LNCaP clone FGC (cell line): ENCODE measurements around the gene NRXN3.

ENCODE experiments used
- DNase-seq: peaks from one replicate; pipeline ENCODE4 v3.0.0-alpha.2; 2011; ENCODE audit warnings: low read depth
- H3K4me3 ChIP-seq: 2 replicates; pipeline ENCODE4 v1.5.1; 2011; ENCODE audit warnings: mild to moderate bottlenecking, low read depth, low read length, control low read depth
- TF ChIP-seq, protein P1 (sequence below): IDR thresholded peaks from 2 replicates; pipeline ENCODE4 v1.5.1; 2012; ENCODE audit warnings: mild to moderate bottlenecking; ENCODE audit not compliant: control insufficient read depth, insufficient read depth; ENCODE audit errors: extremely low read depth

NRXN3 gene

DNA sequence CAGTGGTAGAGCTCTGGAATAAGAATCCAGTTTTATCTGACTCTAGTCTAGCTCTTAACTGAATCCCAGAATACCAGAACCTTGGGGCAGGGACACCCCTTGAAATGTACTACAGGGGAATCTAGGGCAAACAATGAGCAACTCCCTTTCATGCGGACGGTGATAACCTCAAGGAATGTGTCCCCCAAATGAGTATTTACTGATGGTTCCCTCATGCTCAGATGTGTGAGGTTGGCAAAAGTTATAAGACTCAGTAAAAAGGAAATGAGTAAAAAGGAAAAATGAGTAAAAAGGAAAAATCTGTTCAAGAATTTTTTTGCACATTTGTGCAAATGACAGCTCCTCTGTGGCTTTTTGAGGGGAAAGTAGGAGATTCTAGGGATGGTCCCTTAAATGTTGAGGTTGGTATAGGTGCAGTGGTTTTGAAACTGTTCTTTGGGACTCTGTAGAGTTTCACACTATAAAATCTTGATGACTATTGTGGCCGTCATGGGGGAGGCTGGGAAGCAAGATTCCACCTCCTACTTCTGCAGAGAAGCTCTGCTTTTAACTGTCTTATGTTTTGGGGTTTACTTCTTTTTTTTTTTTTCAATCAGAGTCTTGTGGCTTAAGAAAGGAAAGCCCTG, 58.6 kb downstream of the NRXN3 start:
- no peak overlapping the region for H3K4me3 ChIP-seq
- DNase-seq = no peak
- TF ChIP-seq, protein P1, sequence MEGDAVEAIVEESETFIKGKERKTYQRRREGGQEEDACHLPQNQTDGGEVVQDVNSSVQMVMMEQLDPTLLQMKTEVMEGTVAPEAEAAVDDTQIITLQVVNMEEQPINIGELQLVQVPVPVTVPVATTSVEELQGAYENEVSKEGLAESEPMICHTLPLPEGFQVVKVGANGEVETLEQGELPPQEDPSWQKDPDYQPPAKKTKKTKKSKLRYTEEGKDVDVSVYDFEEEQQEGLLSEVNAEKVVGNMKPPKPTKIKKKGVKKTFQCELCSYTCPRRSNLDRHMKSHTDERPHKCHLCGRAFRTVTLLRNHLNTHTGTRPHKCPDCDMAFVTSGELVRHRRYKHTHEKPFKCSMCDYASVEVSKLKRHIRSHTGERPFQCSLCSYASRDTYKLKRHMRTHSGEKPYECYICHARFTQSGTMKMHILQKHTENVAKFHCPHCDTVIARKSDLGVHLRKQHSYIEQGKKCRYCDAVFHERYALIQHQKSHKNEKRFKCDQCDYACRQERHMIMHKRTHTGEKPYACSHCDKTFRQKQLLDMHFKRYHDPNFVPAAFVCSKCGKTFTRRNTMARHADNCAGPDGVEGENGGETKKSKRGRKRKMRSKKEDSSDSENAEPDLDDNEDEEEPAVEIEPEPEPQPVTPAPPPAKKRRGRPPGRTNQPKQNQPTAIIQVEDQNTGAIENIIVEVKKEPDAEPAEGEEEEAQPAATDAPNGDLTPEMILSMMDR = no peak

DNA sequence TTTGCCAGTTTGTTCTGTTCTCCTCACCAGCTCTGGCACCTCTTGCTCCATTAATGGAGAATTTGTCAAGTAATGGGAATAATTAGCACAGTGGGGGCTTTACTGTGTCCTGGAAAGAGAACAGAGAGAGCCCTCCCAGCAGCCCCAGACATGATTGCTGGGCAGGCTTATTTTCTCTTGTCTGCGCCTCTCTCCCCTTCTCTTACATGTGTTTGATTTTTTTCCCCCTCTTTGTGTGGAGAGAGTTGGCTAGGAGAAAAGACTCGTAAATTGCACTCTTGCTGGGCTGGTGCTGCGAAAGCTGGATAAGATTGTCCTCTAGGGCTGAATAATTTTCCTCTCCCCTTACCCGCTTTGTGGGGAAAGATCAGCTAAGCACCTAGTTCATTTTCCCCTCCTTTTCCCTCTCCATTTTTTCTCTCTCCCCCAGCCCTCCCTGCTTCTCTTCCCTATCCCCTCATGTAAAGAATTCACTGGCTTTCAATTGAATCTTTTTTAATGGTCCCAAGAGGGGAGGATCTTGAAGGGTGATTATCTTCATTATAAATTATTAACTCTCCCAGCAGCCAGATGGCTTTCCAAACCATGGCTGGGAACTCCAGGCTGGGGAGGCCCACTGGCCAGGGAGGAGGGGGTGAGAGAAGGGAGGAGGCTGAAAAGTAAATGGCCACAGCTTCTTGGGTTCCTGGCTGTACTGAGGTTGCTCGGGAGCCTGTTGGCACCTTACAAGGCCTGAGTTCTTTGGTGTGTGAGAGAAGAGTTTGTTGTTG, 62.2 kb downstream of the NRXN3 start:
- DNase-seq = no peak
- TF ChIP-seq, protein P1 = no peak
- H3K4me3 ChIP-seq = no peak overlapping the region

DNA sequence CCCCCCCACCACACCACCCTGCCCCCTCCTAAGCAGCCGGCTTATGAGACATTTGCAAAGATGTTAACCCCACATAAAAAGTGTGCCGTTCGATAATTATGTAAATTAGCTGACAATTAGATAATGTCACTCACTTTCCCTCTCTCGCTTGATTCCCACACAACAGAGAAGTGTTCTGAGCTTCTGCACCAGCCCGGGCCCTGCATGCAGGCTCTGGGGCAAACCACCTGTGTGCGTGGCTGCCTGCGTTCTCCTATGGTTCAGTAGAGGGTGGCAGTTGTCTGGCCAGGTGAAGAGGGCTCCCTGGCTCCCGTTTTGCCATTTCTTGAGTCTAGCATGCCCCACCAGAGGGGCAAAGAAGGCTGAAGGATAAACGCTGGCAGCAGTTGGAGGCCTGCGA, 68.0 kb downstream of the NRXN3 start:
- no peak overlapping the region for H3K4me3 ChIP-seq
- no peak for DNase-seq
- TF ChIP-seq, protein P1 = no peak

DNA sequence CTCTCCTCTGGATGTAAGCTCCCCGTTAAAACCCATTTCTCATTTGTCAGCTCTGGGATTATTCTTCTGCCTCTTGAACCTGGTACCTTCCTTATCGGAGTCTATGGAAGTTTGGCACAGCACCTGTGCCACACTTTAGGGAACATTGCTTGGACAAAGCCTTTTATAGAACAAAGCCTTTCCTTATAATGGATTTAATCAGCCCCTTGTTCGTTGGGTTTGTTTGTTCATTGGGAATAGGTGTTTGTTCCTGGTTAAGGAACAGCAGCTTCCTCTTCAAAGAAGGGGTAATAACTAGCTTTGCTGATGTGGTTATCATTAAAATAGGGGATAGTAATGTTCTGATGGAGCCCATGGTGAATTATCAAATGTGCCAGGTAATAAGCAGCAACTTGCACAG, 70.4 kb downstream of the NRXN3 start:
- TF ChIP-seq, protein P1 = no peak
- no peak for DNase-seq
- H3K4me3 ChIP-seq = no peak overlapping the region

DNA sequence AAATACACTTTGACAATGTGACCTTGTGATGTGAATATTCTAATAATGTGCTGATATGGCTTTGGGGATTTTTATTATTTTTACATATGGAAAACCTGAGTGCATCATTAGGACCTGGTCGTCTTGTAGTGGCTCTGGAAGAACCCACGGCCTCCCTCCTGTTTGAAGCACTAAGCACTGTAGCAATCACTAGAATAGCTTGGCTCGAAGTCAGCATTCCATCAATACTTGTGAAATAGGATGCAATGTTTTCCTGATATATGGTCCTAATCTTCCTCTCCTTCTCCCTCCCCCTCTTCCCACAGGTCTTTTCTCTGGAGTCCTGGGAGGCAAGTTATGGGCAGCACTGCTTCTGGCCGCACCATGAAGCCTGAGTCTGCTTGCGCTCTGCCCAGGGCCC, 71.9 kb downstream of the NRXN3 start:
- no peak for DNase-seq
- TF ChIP-seq, protein P1 = no peak
- H3K4me3 ChIP-seq = no peak overlapping the region

DNA sequence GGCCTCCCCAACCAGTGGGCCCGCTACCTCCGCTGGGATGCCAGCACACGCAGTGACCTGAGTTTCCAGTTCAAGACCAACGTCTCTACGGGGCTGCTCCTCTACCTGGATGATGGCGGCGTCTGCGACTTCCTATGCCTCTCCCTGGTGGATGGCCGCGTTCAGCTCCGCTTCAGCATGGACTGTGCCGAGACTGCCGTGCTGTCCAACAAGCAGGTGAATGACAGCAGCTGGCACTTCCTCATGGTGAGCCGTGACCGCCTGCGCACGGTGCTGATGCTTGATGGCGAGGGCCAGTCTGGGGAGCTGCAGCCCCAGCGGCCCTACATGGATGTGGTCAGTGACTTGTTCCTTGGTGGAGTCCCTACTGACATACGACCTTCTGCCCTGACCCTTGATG, 73.0 kb downstream of the NRXN3 start:
- no peak overlapping the region for H3K4me3 ChIP-seq
- TF ChIP-seq, protein P1 = no peak
- DNase-seq = no peak
